A549 (cell line): ENCODE data around the gene OR2S2. TPM values are rescaled to one million over a fixed set of nuclear protein-coding genes. Genes with fewer than 3 reads are reported as not detected.

Experiments
- ATAC-seq, 2 experiments: fragments of 200-7000 bp in 1 of 2; fragments of >200 bp in 1 of 2; cut with Nextera tagmentation in 1 of 2; cut with Tn5 transposase in 1 of 2; 3 replicates each; pipeline versions ENCODE4 v1.8.0 to v1.9.1; 2018 to 2020; ENCODE audit warnings: mild to moderate bottlenecking in 1 of 2, moderate library complexity in 1 of 2
- CTCF ChIA-PET: fragments of 300-600 bp; sonication (Branson Sonifier 250); formaldehyde crosslinking; extraction: SDS; loops from one replicate; lab custom pipeline; 2021; ENCODE audit warnings: antibody characterized with exemption, inconsistent platforms; lab: Yijun Ruan, JAX
- POLR2A ChIA-PET: fragments of 350-600 bp; formaldehyde crosslinking; extraction: SDS; loops from one replicate; lab custom pipeline; 2021; ENCODE audit warnings: antibody characterized with exemption, inconsistent platforms; lab: Yijun Ruan, JAX
- DNase-seq, 2 experiments: peaks; one replicate each; pipeline versions ENCODE4 v3.0.0 to v3.0.0-alpha.2; 2011 to 2016; ENCODE audit warnings: low read depth in 1 of 2, low spot score in 1 of 2
- FAIRE-seq: peaks from 2 replicates; lab custom pipeline; 2011; peaks lifted over from hg19 to GRCh38; lab: Jason Lieb, UNC
- H3K27ac ChIP-seq, 2 experiments: fragments of >200 bp; sonication (Bioruptor Twin); formaldehyde crosslinking; 3 replicates each; pipeline ENCODE4 v1.5.1; 2016 to 2017
- H3K4me1 ChIP-seq: fragments of >200 bp; sonication (Bioruptor Twin); formaldehyde crosslinking; 3 replicates; pipeline ENCODE4 v1.6.1; 2016
- H3K4me2 ChIP-seq: fragments of >200 bp; sonication (Bioruptor Twin); formaldehyde crosslinking; 3 replicates; pipeline ENCODE4 v1.6.1; 2016
- H3K4me3 ChIP-seq: fragments of >200 bp; sonication (Bioruptor Twin); formaldehyde crosslinking; 3 replicates; pipeline ENCODE4 v1.5.1; 2016
- H3K9me3 ChIP-seq: fragments of >200 bp; sonication (Bioruptor Twin); formaldehyde crosslinking; 3 replicates; pipeline ENCODE4 v1.6.1; 2016
- CBX8 ChIP-seq: fragments of 200-600 bp; sonication (generic); IDR thresholded peaks from 2 replicates; pipeline ENCODE4 v1.6.1; 2016
- EHMT2 ChIP-seq: fragments of 200-600 bp; sonication (generic); IDR thresholded peaks from 2 replicates; pipeline ENCODE4 v1.6.1; 2016; ENCODE audit warnings: antibody characterized with exemption, low read depth, mild to moderate bottlenecking, moderate library complexity
- EP300 ChIP-seq, 2 experiments: fragments of >200 bp; sonication (Bioruptor Twin); formaldehyde crosslinking; IDR thresholded peaks; 2 replicates in 1 of 2; 3 replicates in 1 of 2; pipeline ENCODE4 v1.6.1; 2016 to 2017
- ESRRA ChIP-seq: fragments of 150-350 bp; IDR thresholded peaks from 2 replicates; pipeline ENCODE4 v1.6.1; 2014; ENCODE audit warnings: mild to moderate bottlenecking, low read length, borderline replicate concordance
- FOSB ChIP-seq: fragments of 250-450 bp; sonication (Bioruptor Pico); IDR thresholded peaks from 2 replicates; pipeline ENCODE4 v1.5.0; 2020; ENCODE audit warnings: mild to moderate bottlenecking, moderate library complexity
- FOSL2 ChIP-seq, 2 experiments: fragments of 450-650 bp in 1 of 2; fragments of >200 bp in 1 of 2; sonication (Bioruptor Twin) in 1 of 2; formaldehyde crosslinking; IDR thresholded peaks; 2 replicates each; pipeline versions ENCODE4 v1.5.0 to v1.6.1; 2016 to 2020; ENCODE audit warnings: mild to moderate bottlenecking in 1 of 2, moderate library complexity in 1 of 2
- GATA3 ChIP-seq: IDR thresholded peaks from 2 replicates; pipeline ENCODE4 v1.6.1; 2012; ENCODE audit warnings: borderline replicate concordance
- HDAC2 ChIP-seq: fragments of 200-600 bp; sonication (generic); IDR thresholded peaks from 2 replicates; pipeline ENCODE4 v1.6.1; 2016
- HOXA7 ChIP-seq: fragments of 250-450 bp; sonication (Bioruptor Pico); IDR thresholded peaks from 2 replicates; pipeline ENCODE4 v1.5.0; 2020; ENCODE audit warnings: mild to moderate bottlenecking, moderate library complexity
- HOXB5 ChIP-seq: fragments of 250-450 bp; sonication (Bioruptor Pico); IDR thresholded peaks from 2 replicates; pipeline ENCODE4 v1.5.0; 2020; ENCODE audit warnings: mild to moderate bottlenecking, moderate library complexity
- KDM1A ChIP-seq: fragments of 200-600 bp; sonication (generic); IDR thresholded peaks from 2 replicates; pipeline ENCODE4 v1.6.1; 2016; ENCODE audit warnings: low read depth, mild to moderate bottlenecking
- MAZ ChIP-seq: fragments of 150-350 bp; IDR thresholded peaks from 2 replicates; pipeline ENCODE4 v1.6.1; 2014; ENCODE audit warnings: antibody characterized with exemption, low read depth, low read length, borderline replicate concordance
- NPAS2 ChIP-seq: fragments of 250-450 bp; sonication (Bioruptor Pico); IDR thresholded peaks from 2 replicates; pipeline ENCODE4 v1.8.0; 2022; ENCODE audit warnings: mild to moderate bottlenecking, moderate library complexity, borderline replicate concordance
- POLR2A ChIP-seq: IDR thresholded peaks from 2 replicates; pipeline ENCODE4 v1.6.1; 2012; ENCODE audit warnings: mild to moderate bottlenecking, low read length
- POLR2AphosphoS2 ChIP-seq: conservative IDR thresholded peaks from 2 replicates; pipeline ENCODE4 v1.6.1; 2012; ENCODE audit warnings: low read length, improper control_type of control experiment, inconsistent platforms
- RFX5 ChIP-seq: fragments of 450-650 bp; IDR thresholded peaks from 2 replicates; pipeline ENCODE4 v1.7.1; 2014; ENCODE audit warnings: antibody characterized with exemption, mild to moderate bottlenecking, moderate library complexity
- SMC3 ChIP-seq: fragments of >200 bp; sonication (Bioruptor Twin); formaldehyde crosslinking; IDR thresholded peaks from 3 replicates; pipeline ENCODE4 v1.6.1; 2018; ENCODE audit warnings: inconsistent platforms
- TFCP2L1 ChIP-seq: fragments of 250-450 bp; sonication (Bioruptor Pico); IDR thresholded peaks from 2 replicates; pipeline ENCODE4 v1.5.0; 2021; ENCODE audit warnings: mild to moderate bottlenecking
- TP53 ChIP-seq: fragments of 250-450 bp; sonication (Bioruptor Pico); IDR thresholded peaks from 2 replicates; pipeline ENCODE4 v1.5.0; 2021; ENCODE audit warnings: mild to moderate bottlenecking, moderate library complexity
- WGBS: methylation state at CpG from one replicate; pipeline ENCODE4 v1.1.6; 2017; ENCODE audit errors: missing lambda C conversion rate; 5-methylcytosine and 5-hydroxymethylcytosine counted together
- polyA plus RNA-seq, 4 experiments: library from polyadenylated mRNA; depleted of rRNA in 3 of 4; stranded (reverse); fragments of >200 nt; fragmentation: RNase III in 1 of 4; extraction: RNeasy Plus Mini Kit Qiagen cat#74134 plus additional on column Dnase treatment in 1 of 4; gene quantifications; 2 replicates in 3 of 4; 3 replicates in 1 of 4; pipeline ENCODE4 v1.2.3, GENCODE V29; 2011 to 2017
- TF ChIP-seq, protein P1 (sequence below): fragments of 450-650 bp; IDR thresholded peaks from 2 replicates; pipeline ENCODE4 v1.6.1; 2014; ENCODE audit warnings: antibody characterized with exemption
- TF ChIP-seq, protein P2 (sequence below): fragments of 250-450 bp; sonication (Bioruptor Pico); IDR thresholded peaks from 2 replicates; pipeline ENCODE4 v1.5.0; 2020; ENCODE audit warnings: low read depth, mild to moderate bottlenecking, moderate library complexity
- TF ChIP-seq, protein P3 (sequence below): IDR thresholded peaks from 2 replicates; pipeline ENCODE4 v1.6.1; 2012
- TF ChIP-seq, protein P4 (sequence below): fragments of >200 bp; sonication (Bioruptor Twin); formaldehyde crosslinking; IDR thresholded peaks from 3 replicates; pipeline ENCODE4 v1.6.1; 2016
- TF ChIP-seq, protein P5 (sequence below): fragments of 150-350 bp; IDR thresholded peaks from 2 replicates; pipeline ENCODE4 v1.6.1; 2014; ENCODE audit warnings: low read depth, mild to moderate bottlenecking, low read length

The OR2S2 gene
- polyA plus RNA-seq, 2 of the 4 experiments (the other 2 are of a cell fraction) = not detected

DNA sequence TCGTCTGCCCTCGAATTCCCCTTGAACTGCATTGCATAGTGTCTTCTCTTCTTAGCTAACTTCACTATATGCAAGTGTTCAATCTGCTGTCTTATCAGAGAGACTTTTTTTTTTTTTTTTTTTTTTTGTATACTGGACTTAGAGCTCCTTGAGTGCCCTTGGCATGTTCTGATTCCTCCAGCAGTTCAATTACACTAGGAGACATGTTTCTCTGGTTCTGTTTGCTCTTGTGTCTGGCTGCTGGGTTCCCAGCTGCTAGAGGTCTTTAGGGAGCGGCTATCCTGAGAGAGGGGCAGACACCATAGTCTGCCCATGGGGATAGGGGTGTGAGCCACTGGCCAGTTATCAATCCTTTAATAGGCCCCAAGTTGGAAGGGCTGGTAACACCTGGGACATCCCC is 13.1 kb downstream of the OR2S2 start:
- TF ChIP-seq FOSB (CRISPR knock-in tag) (no peak), POLR2AphosphoS2 (no peak), RFX5 (no peak), HOXB5 (CRISPR knock-in tag) (no peak), HDAC2 (no peak), ESRRA (no peak), EHMT2 (no peak), CBX8 (no peak), TFCP2L1 (CRISPR knock-in tag) (no peak), NPAS2 (CRISPR knock-in tag) (no peak), EP300 (IDR thresholded peaks at IDR 0.05) (no peak), KDM1A (no peak), SMC3 (no peak), FOSL2 (IDR thresholded peaks at IDR 0.05) (no peak), FOSL2 (CRISPR knock-in tag; IDR thresholded peaks at IDR 0.05) (no peak), TP53 (no peak), POLR2A (no peak)
- TF ChIP-seq, protein P1, sequence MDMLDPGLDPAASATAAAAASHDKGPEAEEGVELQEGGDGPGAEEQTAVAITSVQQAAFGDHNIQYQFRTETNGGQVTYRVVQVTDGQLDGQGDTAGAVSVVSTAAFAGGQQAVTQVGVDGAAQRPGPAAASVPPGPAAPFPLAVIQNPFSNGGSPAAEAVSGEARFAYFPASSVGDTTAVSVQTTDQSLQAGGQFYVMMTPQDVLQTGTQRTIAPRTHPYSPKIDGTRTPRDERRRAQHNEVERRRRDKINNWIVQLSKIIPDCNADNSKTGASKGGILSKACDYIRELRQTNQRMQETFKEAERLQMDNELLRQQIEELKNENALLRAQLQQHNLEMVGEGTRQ = no peak
- TF ChIP-seq, protein P2, sequence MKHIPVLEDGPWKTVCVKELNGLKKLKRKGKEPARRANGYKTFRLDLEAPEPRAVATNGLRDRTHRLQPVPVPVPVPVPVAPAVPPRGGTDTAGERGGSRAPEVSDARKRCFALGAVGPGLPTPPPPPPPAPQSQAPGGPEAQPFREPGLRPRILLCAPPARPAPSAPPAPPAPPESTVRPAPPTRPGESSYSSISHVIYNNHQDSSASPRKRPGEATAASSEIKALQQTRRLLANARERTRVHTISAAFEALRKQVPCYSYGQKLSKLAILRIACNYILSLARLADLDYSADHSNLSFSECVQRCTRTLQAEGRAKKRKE (CRISPR knock-in tag) = no peak
- TF ChIP-seq, protein P3, sequence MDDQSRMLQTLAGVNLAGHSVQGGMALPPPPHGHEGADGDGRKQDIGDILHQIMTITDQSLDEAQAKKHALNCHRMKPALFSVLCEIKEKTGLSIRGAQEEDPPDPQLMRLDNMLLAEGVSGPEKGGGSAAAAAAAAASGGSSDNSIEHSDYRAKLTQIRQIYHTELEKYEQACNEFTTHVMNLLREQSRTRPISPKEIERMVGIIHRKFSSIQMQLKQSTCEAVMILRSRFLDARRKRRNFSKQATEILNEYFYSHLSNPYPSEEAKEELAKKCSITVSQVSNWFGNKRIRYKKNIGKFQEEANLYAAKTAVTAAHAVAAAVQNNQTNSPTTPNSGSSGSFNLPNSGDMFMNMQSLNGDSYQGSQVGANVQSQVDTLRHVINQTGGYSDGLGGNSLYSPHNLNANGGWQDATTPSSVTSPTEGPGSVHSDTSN = no peak
- TF ChIP-seq, protein P4, sequence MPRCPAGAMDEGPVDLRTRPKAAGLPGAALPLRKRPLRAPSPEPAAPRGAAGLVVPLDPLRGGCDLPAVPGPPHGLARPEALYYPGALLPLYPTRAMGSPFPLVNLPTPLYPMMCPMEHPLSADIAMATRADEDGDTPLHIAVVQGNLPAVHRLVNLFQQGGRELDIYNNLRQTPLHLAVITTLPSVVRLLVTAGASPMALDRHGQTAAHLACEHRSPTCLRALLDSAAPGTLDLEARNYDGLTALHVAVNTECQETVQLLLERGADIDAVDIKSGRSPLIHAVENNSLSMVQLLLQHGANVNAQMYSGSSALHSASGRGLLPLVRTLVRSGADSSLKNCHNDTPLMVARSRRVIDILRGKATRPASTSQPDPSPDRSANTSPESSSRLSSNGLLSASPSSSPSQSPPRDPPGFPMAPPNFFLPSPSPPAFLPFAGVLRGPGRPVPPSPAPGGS = no peak
- WGBS = 100% methylated on average over 3 of the region's 3 CpGs
- peaks cover 4% of the 10 kb centered on the region; the same call in 1 of the 3 replicates for H3K4me1 ChIP-seq
- DNase-seq (no peak), FAIRE-seq (no peak), ATAC-seq (no peak)
- POLR2A ChIA-PET = interaction anchor here (1.9 kb wide), 1 partner anchor 21 kb away, joined by 7 read pairs; no protein-coding TSS in a partner anchor
- no peaks in the 10 kb centered on the region for H3K9me3 ChIP-seq
- H3K4me2 ChIP-seq = no peak overlapping the region; the same call in 2 of the 3 replicates
- CTCF ChIA-PET = interaction anchor here (0.8 to 13.5 kb wide), 27 partner anchors 8 to 384 kb away, joined by 3 to 243 read pairs (median 7); partner anchors contain the start of genes CCDC107, FAM221B, HRCT1 and SPAAR
- peak overlapping the region; percentile 52 to 78; a peak in 5 of 6 replicates for H3K27ac ChIP-seq
- no peak overlapping the region for H3K4me3 ChIP-seq

DNA sequence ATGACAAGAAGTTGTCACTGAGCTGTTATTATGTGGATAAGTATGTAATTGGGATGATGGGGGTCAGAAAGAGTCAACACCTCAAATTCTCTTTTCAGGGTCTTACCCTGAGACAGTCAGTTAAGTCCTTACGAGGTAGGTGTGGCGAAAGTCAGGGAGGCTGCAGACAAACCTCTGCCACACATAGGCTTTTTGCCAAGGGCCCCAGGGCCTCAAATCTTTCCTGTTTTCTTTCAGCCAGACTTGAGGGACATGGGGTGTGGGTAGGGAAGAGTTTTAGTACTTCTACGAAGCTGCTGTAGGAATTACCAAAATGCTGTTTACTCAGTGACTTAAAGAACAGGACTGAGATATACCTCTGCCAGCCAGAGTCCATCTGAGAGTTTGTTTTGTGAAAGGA is 13.8 kb downstream of the OR2S2 start:
- 90% methylated on average over 3 of the region's 3 CpGs for WGBS
- FAIRE-seq (no peak), ATAC-seq (no peak), DNase-seq (no peak)
- ChIA-PET CTCF (interaction anchor here (0.8 to 13.5 kb wide), 17 partner anchors 9 to 154 kb away, joined by 3 to 243 read pairs (median 7); partner anchors contain the start of genes HRCT1 and SPAAR), POLR2A (no interaction called here)
- Histone ChIP-seq H3K9me3 (no peaks in the 10 kb centered on the region), H3K4me3 (no peak overlapping the region), H3K27ac (no peak overlapping the region), H3K4me2 (no peak overlapping the region), H3K4me1 (peaks cover 2% of the 10 kb centered on the region; the same call in 1 of the 3 replicates)
- TF ChIP-seq RFX5 = no peak
- no peak for TF ChIP-seq GATA3
- no peak for TF ChIP-seq MAZ
- TF ChIP-seq, protein P5, sequence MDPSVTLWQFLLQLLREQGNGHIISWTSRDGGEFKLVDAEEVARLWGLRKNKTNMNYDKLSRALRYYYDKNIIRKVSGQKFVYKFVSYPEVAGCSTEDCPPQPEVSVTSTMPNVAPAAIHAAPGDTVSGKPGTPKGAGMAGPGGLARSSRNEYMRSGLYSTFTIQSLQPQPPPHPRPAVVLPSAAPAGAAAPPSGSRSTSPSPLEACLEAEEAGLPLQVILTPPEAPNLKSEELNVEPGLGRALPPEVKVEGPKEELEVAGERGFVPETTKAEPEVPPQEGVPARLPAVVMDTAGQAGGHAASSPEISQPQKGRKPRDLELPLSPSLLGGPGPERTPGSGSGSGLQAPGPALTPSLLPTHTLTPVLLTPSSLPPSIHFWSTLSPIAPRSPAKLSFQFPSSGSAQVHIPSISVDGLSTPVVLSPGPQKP = no peak
- no peak for TF ChIP-seq HOXA7 (CRISPR knock-in tag)
